WTC11 (cell line): ENCODE measurements around the gene TATDN2. TPM values are rescaled to one million over a fixed set of nuclear protein-coding genes. Genes with fewer than 3 reads are reported as not detected.

Experiments used
- ATAC-seq: fragments of 200-7000 bp; cut with Tn5 transposase; 2 replicates; pipeline ENCODE4 v1.10.0; 2021; ENCODE audit warnings: mild to moderate bottlenecking, moderate library complexity
- CTCF ChIA-PET: fragments of 300-600 bp; sonication (Branson Sonifier 250); formaldehyde crosslinking; loops from one replicate; lab custom pipeline; 2021; ENCODE audit warnings: antibody characterized with exemption; lab: Charles Lee
- POLR2A ChIA-PET: fragments of 350-600 bp; sonication (Branson Sonifier 250); formaldehyde crosslinking; loops from one replicate; lab custom pipeline; 2021; ENCODE audit warnings: antibody characterized with exemption; lab: Charles Lee
- DNase-seq: peaks from one replicate; pipeline ENCODE4 v3.0.0; 2021; ENCODE audit warnings: low spot score
- H3K27ac Mint-ChIP-seq: 2 replicates; pipeline ENCODE4 v1.8.0; 2021; ENCODE audit warnings: mixed read lengths
- H3K27me3 Mint-ChIP-seq: 2 replicates; pipeline ENCODE4 v1.8.0; 2021; ENCODE audit warnings: low read depth, mild to moderate bottlenecking, moderate library complexity, mixed read lengths
- H3K36me3 Mint-ChIP-seq: 2 replicates; pipeline ENCODE4 v1.8.0; 2021; ENCODE audit warnings: mixed read lengths
- H3K4me1 Mint-ChIP-seq: 2 replicates; pipeline ENCODE4 v1.8.0; 2022; ENCODE audit warnings: mixed read lengths
- H3K4me3 Mint-ChIP-seq: 2 replicates; pipeline ENCODE4 v1.8.0; 2021; ENCODE audit warnings: mild to moderate bottlenecking, moderate library complexity, mixed read lengths
- H3K9me3 Mint-ChIP-seq: 2 replicates; pipeline ENCODE4 v1.8.0; 2021; ENCODE audit warnings: mixed read lengths
- AFF4 ChIP-seq: sonication (generic); formaldehyde crosslinking; IDR thresholded peaks from 2 replicates; pipeline ENCODE4 v1.8.1; 2023; ENCODE audit warnings: mild to moderate bottlenecking, missing genetic modification reagents, borderline replicate concordance
- ESRRA ChIP-seq: sonication (generic); formaldehyde crosslinking; IDR thresholded peaks from 2 replicates; pipeline ENCODE4 v1.8.1; 2022; ENCODE audit warnings: mild to moderate bottlenecking, missing genetic modification reagents, borderline replicate concordance
- GABPB1 ChIP-seq: sonication (generic); formaldehyde crosslinking; IDR thresholded peaks from 2 replicates; pipeline ENCODE4 v1.8.1; 2023; ENCODE audit warnings: mild to moderate bottlenecking, missing genetic modification reagents
- IRF1 ChIP-seq: sonication (generic); formaldehyde crosslinking; IDR thresholded peaks from 2 replicates; pipeline ENCODE4 v1.8.0; 2023; ENCODE audit warnings: missing genetic modification reagents
- MAX ChIP-seq: sonication (generic); formaldehyde crosslinking; IDR thresholded peaks from 2 replicates; pipeline ENCODE4 v1.8.0; 2022; ENCODE audit warnings: mild to moderate bottlenecking, missing genetic modification reagents
- MLX ChIP-seq: sonication (generic); formaldehyde crosslinking; IDR thresholded peaks from 2 replicates; pipeline ENCODE4 v1.8.1; 2023; ENCODE audit warnings: mild to moderate bottlenecking, missing genetic modification reagents, moderate library complexity
- MYBL2 ChIP-seq: sonication (generic); formaldehyde crosslinking; IDR thresholded peaks from 2 replicates; pipeline ENCODE4 v1.8.1; 2023; ENCODE audit warnings: mild to moderate bottlenecking, moderate library complexity, missing genetic modification reagents
- SMAD4 ChIP-seq: sonication (generic); formaldehyde crosslinking; IDR thresholded peaks from 2 replicates; pipeline ENCODE4 v1.8.0; 2022; ENCODE audit warnings: mild to moderate bottlenecking, missing genetic modification reagents
- TEAD4 ChIP-seq: sonication (generic); formaldehyde crosslinking; IDR thresholded peaks from 2 replicates; pipeline ENCODE4 v1.8.0; 2022; ENCODE audit warnings: mild to moderate bottlenecking, missing genetic modification reagents
- USF2 ChIP-seq: sonication (generic); formaldehyde crosslinking; IDR thresholded peaks from 2 replicates; pipeline ENCODE4 v1.8.1; 2023; ENCODE audit warnings: mild to moderate bottlenecking, missing genetic modification reagents, moderate library complexity
- ZNF138 ChIP-seq: sonication (generic); formaldehyde crosslinking; conservative IDR thresholded peaks from 2 replicates; pipeline ENCODE4 v1.8.1; 2022; ENCODE audit warnings: mild to moderate bottlenecking, moderate library complexity, missing genetic modification reagents
- ZNF219 ChIP-seq: sonication (generic); formaldehyde crosslinking; IDR thresholded peaks from 2 replicates; pipeline ENCODE4 v1.8.0; 2023; ENCODE audit warnings: missing genetic modification reagents, mild to moderate bottlenecking, borderline replicate concordance
- ZNF232 ChIP-seq: sonication (generic); formaldehyde crosslinking; IDR thresholded peaks from 2 replicates; pipeline ENCODE4 v1.8.0; 2022; ENCODE audit warnings: mild to moderate bottlenecking, missing genetic modification reagents
- ZNF281 ChIP-seq: sonication (generic); formaldehyde crosslinking; IDR thresholded peaks from 2 replicates; pipeline ENCODE4 v1.8.0; 2023; ENCODE audit warnings: mild to moderate bottlenecking, missing genetic modification reagents
- ZSCAN18 ChIP-seq: fragments of 250-450 bp; sonication (Bioruptor Pico); IDR thresholded peaks from 2 replicates; pipeline ENCODE4 v2.1.2; 2022; ENCODE audit warnings: mild to moderate bottlenecking, moderate library complexity
- total RNA-seq: library from RNA; stranded (reverse); gene quantifications from 3 replicates; pipeline ENCODE4 v1.2.3, GENCODE V29; 2021

The TATDN2 gene
- total RNA-seq, 1 experiment from 2014 or later = 31.7 TPM

GRCh38 chr3:10327592-10327991 is 79.3 kb downstream of the TATDN2 start (continued):
- no peak for TF ChIP-seq ZNF281 (CRISPR knock-in tag)
- no peak for TF ChIP-seq IRF1 (CRISPR knock-in tag)
- no peak for TF ChIP-seq ZNF138 (CRISPR knock-in tag)
- TF ChIP-seq SMAD4 (CRISPR knock-in tag) = no peak

GRCh38 chr3:10328460-10329071 is 80.3 kb downstream of the TATDN2 start:
- Mint-ChIP-seq H3K27ac (no peak overlapping the region), H3K4me3 (peak overlapping the region; percentile 30), H3K27me3 (peaks cover 36% of the 10 kb centered on the region), H3K36me3 (no peaks in the 10 kb centered on the region), H3K9me3 (no peaks in the 10 kb centered on the region), H3K4me1 (no peaks in the 10 kb centered on the region)
- TF ChIP-seq MYBL2 (CRISPR knock-in tag) (no peak), ZSCAN18 (CRISPR knock-in tag) (no peak), ZNF219 (no peak), MLX (CRISPR knock-in tag) (no peak), AFF4 (CRISPR knock-in tag) (no peak), ESRRA (CRISPR knock-in tag) (no peak), TEAD4 (CRISPR knock-in tag) (no peak)
- peak; percentile 47 for ATAC-seq
- DNase-seq = no peak
- POLR2A ChIA-PET = no interaction called here
- CTCF ChIA-PET = interaction anchor here (0.8 to 1.4 kb wide), 4 partner anchors 9 to 96 kb away, joined by 3 to 4 read pairs (median 3); no protein-coding TSS in a partner anchor

GRCh38 chr3:10329495-10330015 is 81.3 kb downstream of the TATDN2 start:
- no peak overlapping the region for H3K27ac Mint-ChIP-seq
- TF ChIP-seq MAX (CRISPR knock-in tag) (no peak), USF2 (CRISPR knock-in tag) (no peak), ZNF232 (no peak), GABPB1 (CRISPR knock-in tag) (no peak), ZNF281 (CRISPR knock-in tag) (no peak)

More at GRCh38 chr3:10329495-10330015, 81.3 kb downstream of the TATDN2 start:
- ATAC-seq = no peak
- Mint-ChIP-seq H3K4me3 (no peak overlapping the region), H3K27me3 (peaks cover 36% of the 10 kb centered on the region), H3K36me3 (no peaks in the 10 kb centered on the region), H3K9me3 (no peaks in the 10 kb centered on the region), H3K4me1 (0 out of 2 replicates have a peak, but pooled peaks cover 2% of the 10 kb centered on the region)
- ChIA-PET CTCF (interaction anchor here (0.9 to 1.4 kb wide), 4 partner anchors 8 to 95 kb away, joined by 3 to 4 read pairs (median 4); no protein-coding TSS in a partner anchor), POLR2A (no interaction called here)
- no peak for DNase-seq
